GM12891 (cell line): Measurements from ENCODE around the gene MATN1.

Experiments used
- POLR2A ChIP-seq: IDR thresholded peaks from 2 replicates; pipeline ENCODE4 v1.6.1; 2011; ENCODE audit warnings: low read depth, low read length, control low read depth
- POLR2AphosphoS5 ChIP-seq: IDR thresholded peaks from 2 replicates; pipeline ENCODE4 v1.6.1; 2011; ENCODE audit warnings: low read depth, low read length, control low read depth
- SPI1 ChIP-seq: IDR thresholded peaks from 2 replicates; pipeline ENCODE4 v1.6.1; 2011; ENCODE audit warnings: low read depth, low read length, control low read depth
- TAF1 ChIP-seq: IDR thresholded peaks from 2 replicates; pipeline ENCODE4 v1.6.1; 2011; ENCODE audit warnings: low read depth, low read length, control low read depth

- TF ChIP-seq TAF1 (no peak), POLR2A (no peak), POLR2AphosphoS5 (no peak), SPI1 (no peak)
Observed at GRCh38 chr1:30683699-30684098, 39.7 kb downstream of the MATN1 start.
